B cell (primary cell): Measurements from ENCODE around the gene KCND3.

Experiments used
- EZH2 ChIP-seq: IDR thresholded peaks from 2 replicates; pipeline ENCODE4 v1.6.1; 2012; ENCODE audit warnings: borderline replicate concordance, low read depth, mild to moderate bottlenecking, moderate library complexity, low read length; ENCODE audit not compliant: insufficient read depth, poor library complexity, severe bottlenecking
- TF ChIP-seq, protein P1 (sequence below): fragments of 200-600 bp; IDR thresholded peaks from one replicate; pipeline ENCODE4 v1.8.0; 2022; ENCODE audit warnings: antibody characterized with exemption, mild to moderate bottlenecking

DNA sequence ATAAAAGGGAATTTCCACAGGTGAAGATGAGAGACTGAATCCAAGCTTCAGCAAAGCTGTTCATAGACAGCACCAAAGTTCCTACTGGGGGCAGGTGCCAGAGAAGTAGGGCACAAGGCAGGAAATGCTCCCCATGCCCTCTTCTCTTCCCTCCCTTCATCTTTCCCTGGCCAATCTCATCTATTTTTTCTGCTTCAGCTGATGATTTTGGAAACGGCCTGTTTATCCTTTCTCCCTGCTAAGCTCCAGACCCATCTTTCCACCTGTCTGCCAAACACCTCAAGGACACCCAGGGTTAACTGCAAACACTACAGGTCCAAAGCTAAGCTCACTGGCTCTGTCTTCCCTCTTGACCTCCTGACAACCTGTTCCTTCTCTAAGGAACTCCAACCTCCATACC is 18.1 kb downstream of the KCND3 start:
- TF ChIP-seq, protein P1, sequence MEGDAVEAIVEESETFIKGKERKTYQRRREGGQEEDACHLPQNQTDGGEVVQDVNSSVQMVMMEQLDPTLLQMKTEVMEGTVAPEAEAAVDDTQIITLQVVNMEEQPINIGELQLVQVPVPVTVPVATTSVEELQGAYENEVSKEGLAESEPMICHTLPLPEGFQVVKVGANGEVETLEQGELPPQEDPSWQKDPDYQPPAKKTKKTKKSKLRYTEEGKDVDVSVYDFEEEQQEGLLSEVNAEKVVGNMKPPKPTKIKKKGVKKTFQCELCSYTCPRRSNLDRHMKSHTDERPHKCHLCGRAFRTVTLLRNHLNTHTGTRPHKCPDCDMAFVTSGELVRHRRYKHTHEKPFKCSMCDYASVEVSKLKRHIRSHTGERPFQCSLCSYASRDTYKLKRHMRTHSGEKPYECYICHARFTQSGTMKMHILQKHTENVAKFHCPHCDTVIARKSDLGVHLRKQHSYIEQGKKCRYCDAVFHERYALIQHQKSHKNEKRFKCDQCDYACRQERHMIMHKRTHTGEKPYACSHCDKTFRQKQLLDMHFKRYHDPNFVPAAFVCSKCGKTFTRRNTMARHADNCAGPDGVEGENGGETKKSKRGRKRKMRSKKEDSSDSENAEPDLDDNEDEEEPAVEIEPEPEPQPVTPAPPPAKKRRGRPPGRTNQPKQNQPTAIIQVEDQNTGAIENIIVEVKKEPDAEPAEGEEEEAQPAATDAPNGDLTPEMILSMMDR, result no peak
- no peak for TF ChIP-seq EZH2
